GM12864 (cell line): Measurements from ENCODE around the gene CDK5RAP3.

Source experiments
- DNase-seq: peaks from one replicate; pipeline ENCODE4 v3.0.0-alpha.2; 2011; ENCODE audit warnings: low read depth
- H3K4me3 ChIP-seq: 2 replicates; pipeline ENCODE4 v1.5.1; 2011; ENCODE audit warnings: mild to moderate bottlenecking, low read depth, low read length, control low read depth
- CTCF ChIP-seq: IDR thresholded peaks from 2 replicates; pipeline ENCODE4 v1.5.1; 2011; ENCODE audit warnings: low read depth, mild to moderate bottlenecking, moderate library complexity, low read length, control low read depth, inconsistent platforms; ENCODE audit errors: missing control alignments

CDK5RAP3 gene

DNA sequence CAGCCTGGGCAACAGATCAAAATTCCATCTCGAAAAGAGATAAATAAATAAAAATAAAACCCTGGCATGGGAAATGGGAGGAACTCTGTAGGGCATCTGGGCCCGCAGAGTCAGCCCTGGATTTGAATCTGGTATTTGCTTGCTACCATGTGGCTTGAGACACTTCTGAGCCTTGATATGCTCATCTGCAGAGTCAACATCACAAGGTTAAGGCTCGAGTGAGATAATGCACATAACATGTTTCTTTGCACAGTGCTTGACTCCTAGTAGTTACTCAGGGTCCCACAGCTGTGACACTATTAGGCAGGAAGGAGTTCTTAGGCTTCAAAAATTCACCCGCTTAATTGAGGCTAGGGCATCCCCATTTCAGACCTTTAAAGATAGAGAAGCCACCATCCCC lies 21.3 kb downstream of the CDK5RAP3 start:
- no peak for TF ChIP-seq CTCF
- DNase-seq = no peak
- H3K4me3 ChIP-seq = no peak overlapping the region

DNA sequence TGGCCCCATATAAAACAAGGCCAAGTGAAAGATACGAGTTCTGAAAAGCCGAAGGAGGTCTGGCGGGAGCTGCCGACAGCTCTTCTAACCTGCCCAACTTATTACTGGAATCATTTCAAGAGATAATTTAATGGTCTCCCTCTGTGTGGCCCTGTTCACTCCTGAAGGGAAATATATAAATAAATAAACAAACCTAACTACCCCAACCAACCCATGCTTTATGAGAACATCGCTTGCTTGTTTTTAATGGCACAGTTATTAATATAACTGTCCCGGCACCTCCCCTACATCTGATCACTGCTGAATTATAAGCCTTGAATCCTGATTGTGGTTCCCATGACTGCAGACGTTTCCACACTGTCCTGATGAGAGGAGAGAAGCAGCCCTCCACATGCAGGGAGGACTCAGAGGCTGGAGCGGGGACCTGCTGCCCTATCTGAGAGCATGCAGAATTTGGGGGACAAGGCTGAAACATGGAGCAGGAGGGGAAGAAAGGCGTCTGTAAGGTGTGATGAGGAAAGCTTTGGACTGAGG lies 22.2 kb downstream of the CDK5RAP3 start:
- no peak for DNase-seq
- H3K4me3 ChIP-seq = no peak overlapping the region
- no peak for TF ChIP-seq CTCF

DNA sequence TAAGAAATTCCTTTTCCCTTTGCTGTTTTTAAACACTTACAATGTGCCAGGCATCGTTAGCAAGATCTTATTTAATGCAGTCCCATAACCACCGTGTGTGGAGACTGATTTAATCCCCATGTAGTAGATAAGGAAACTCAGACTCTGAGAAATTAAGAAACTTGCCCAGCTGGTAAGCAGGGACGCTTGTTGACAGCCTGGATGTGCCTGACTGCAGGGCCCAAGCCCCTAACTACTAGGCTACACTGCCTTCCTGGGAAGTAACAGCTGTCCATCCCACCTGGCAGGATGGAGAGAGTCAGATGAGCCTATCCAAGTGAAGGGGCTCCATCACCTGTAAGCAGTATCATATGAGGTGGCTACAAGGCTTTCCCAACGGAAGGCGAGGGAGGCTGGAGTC lies 23.1 kb downstream of the CDK5RAP3 start:
- no peak overlapping the region for H3K4me3 ChIP-seq
- no peak for TF ChIP-seq CTCF
- DNase-seq = no peak

GRCh38 chr17:47994724-47995123 lies 23.8 kb downstream of the CDK5RAP3 start:
- no peak for DNase-seq
- H3K4me3 ChIP-seq = no peak overlapping the region
- TF ChIP-seq CTCF = no peak

- no peak for DNase-seq
- no peak for TF ChIP-seq CTCF
- no peak overlapping the region for H3K4me3 ChIP-seq
Observed at GRCh38 chr17:47995241-47995935, 24.5 kb downstream of the CDK5RAP3 start.

- DNase-seq = no peak
- no peak for TF ChIP-seq CTCF
- H3K4me3 ChIP-seq = no peak overlapping the region
Observed at GRCh38 chr17:47996201-47996600, 25.3 kb downstream of the CDK5RAP3 start.

DNA sequence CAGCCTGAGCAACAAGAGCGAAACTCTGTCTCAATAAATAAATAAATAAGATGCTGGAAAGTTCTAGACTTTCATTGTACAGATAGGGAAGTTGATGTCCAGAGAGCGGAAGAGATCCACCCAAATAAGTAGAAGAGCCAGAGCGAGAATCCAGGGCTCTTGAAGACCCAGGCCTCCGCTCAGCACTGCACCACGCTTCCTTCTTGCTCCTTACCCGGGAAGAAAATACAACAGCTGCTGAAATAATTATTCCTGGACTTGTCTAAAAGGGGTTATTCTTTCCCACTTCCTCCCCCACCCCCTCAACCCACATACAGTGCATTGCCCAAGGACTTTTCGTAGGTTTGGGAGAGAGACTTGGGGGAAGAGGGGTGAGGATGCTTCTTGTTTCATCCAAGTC lies 26.7 kb downstream of the CDK5RAP3 start:
- DNase-seq = no peak
- H3K4me3 ChIP-seq = no peak overlapping the region
- TF ChIP-seq CTCF = no peak
